GM12872 (cell line): ENCODE data around the gene GPATCH8.

Experiments
- TF ChIP-seq, protein P1 (sequence below): IDR thresholded peaks from 3 replicates; pipeline ENCODE4 v1.5.1; 2011; ENCODE audit warnings: low read depth, mild to moderate bottlenecking, low read length, moderate library complexity; ENCODE audit not compliant: insufficient read depth

The GPATCH8 gene

GRCh38 chr17:44414394-44415155 is 88.6 kb downstream of the GPATCH8 start:
- TF ChIP-seq, protein P1, sequence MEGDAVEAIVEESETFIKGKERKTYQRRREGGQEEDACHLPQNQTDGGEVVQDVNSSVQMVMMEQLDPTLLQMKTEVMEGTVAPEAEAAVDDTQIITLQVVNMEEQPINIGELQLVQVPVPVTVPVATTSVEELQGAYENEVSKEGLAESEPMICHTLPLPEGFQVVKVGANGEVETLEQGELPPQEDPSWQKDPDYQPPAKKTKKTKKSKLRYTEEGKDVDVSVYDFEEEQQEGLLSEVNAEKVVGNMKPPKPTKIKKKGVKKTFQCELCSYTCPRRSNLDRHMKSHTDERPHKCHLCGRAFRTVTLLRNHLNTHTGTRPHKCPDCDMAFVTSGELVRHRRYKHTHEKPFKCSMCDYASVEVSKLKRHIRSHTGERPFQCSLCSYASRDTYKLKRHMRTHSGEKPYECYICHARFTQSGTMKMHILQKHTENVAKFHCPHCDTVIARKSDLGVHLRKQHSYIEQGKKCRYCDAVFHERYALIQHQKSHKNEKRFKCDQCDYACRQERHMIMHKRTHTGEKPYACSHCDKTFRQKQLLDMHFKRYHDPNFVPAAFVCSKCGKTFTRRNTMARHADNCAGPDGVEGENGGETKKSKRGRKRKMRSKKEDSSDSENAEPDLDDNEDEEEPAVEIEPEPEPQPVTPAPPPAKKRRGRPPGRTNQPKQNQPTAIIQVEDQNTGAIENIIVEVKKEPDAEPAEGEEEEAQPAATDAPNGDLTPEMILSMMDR, result no peak

- TF ChIP-seq, protein P1, result peak; percentile 31; the same call in 1 of the 3 replicates
Observed at GRCh38 chr17:44409309-44410028, 93.7 kb downstream of the GPATCH8 start.

- TF ChIP-seq, protein P1, result no peak
Observed at GRCh38 chr17:44408786-44409185, 94.4 kb downstream of the GPATCH8 start.

DNA sequence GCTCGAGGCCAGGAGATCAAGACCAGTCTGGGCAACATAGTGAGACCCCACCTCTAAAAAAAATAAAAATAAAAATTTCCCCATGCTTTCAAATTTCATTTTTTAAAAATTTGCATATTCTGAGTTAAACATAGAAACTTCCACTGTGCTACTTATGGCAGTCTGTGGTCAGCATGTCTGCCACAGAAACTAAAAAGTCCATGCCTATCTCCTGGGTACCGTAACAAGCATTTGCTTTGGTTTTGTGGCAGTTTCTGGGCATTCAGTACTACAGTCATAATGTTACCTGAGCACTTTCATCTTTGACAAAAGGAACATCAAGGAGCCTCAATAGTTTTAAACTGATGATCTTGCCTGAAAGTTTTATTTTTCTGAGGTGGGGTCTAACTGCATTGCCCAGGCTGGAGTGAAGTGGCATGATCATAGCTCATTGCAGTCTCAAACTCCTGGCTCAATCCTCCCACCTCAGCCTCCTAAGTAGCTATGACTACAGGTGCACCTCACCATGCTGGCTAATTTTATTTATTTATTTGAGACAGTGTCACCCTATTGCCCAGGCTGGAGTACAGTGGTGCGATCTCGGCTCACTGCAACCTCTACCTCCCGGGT is 100.5 kb downstream of the GPATCH8 start:
- TF ChIP-seq, protein P1, result no peak

DNA sequence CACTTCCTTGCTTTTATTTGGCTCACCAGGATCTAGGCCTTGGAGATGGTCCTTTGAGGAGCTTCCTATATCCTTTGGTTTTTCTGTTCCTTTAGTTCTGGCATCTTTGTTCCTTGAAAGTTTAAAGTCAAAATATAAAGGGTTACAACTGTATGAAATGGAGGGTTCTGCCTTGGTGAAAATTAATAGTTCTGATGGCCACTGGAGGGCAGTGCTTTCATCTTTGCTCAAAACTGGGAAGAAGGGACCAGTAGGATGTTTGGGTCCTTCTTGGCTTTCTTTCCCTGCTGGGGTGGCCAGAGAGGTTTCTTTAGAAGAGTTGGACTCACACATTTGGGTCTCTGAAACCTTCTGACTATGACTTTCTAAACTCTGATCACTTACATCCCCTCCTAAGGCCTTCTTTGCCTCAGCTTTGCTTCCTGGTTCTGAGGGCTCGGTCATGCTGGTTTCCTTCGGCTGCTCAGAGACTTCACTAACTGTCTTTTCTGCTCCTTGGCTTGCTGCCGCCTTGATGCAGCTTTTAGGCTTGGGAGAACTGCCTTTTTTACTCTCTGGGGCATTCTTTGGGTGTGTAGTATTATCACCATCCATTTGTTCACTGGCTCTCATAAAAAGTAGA is 102.9 kb downstream of the GPATCH8 start:
- TF ChIP-seq, protein P1, result peak; percentile 59; the same call in 2 of the 3 replicates

- TF ChIP-seq, protein P1, result no peak
Observed at GRCh38 chr17:44398692-44399691, 104.2 kb downstream of the GPATCH8 start.
